Natural killer cell (primary cell): Measurements from ENCODE around the gene ZBTB46. TPM values are rescaled to one million over a fixed set of nuclear protein-coding genes. Genes with fewer than 3 reads are reported as not detected.

ENCODE experiments used
- ATAC-seq, 3 donors: fragments of 150-1000 bp in 2 of 3; fragments of 200-7000 bp in 1 of 3; cut with Tn5 transposase; 1 replicate in 1 of 3; 2 replicates in 2 of 3; pipeline ENCODE4 v1.10.0; 2021; ENCODE audit warnings: mild to moderate bottlenecking in 2 of 3, moderate library complexity in 2 of 3
- DNase-seq, 2 donors: peaks; one replicate each; pipeline versions ENCODE4 v3.0.0 to v3.0.0-alpha.2; 2013 to 2021; ENCODE audit warnings: mixed read lengths in 1 of 2
- H3K27ac ChIP-seq: one replicate; pipeline ENCODE4 v1.5.1; 2013; ENCODE audit warnings: mild to moderate bottlenecking, low read length
- H3K27me3 ChIP-seq: one replicate; pipeline ENCODE4 v1.6.1; 2013; ENCODE audit warnings: low read length; ENCODE audit not compliant: control insufficient read depth, insufficient read depth
- H3K36me3 ChIP-seq: one replicate; pipeline ENCODE4 v1.6.1; 2013; ENCODE audit warnings: low read length; ENCODE audit not compliant: control insufficient read depth, insufficient read depth
- H3K4me1 ChIP-seq: one replicate; pipeline ENCODE4 v1.6.1; 2013; ENCODE audit warnings: low read length; ENCODE audit not compliant: control insufficient read depth, insufficient read depth
- H3K4me3 ChIP-seq: one replicate; pipeline ENCODE4 v1.5.1; 2013; ENCODE audit warnings: low read length
- H3K9me3 ChIP-seq: one replicate; pipeline ENCODE4 v1.6.1; 2013; ENCODE audit warnings: low read length; ENCODE audit not compliant: control insufficient read depth, insufficient read depth
- H3K27ac Mint-ChIP-seq, 2 donors: one replicate each; pipeline ENCODE4 v1.8.0; 2022; ENCODE audit warnings: mild to moderate bottlenecking in 2 of 2, mixed read lengths in 2 of 2, moderate library complexity in 1 of 2
- H3K27me3 Mint-ChIP-seq, 2 donors: one replicate each; pipeline ENCODE4 v1.8.0; 2022; ENCODE audit warnings: low read depth in 2 of 2, mixed read lengths in 2 of 2
- H3K36me3 Mint-ChIP-seq: one replicate; pipeline ENCODE4 v1.8.0; 2022; ENCODE audit warnings: mixed read lengths
- H3K4me1 Mint-ChIP-seq, 2 donors: one replicate each; pipeline ENCODE4 v1.8.0; 2022; ENCODE audit warnings: mixed read lengths in 2 of 2
- H3K4me3 Mint-ChIP-seq: one replicate; pipeline ENCODE4 v1.8.0; 2022; ENCODE audit warnings: mild to moderate bottlenecking, moderate library complexity, mixed read lengths
- H3K9me3 Mint-ChIP-seq, 2 donors: one replicate each; pipeline ENCODE4 v1.8.0; 2022; ENCODE audit warnings: mixed read lengths in 2 of 2
- WGBS: methylation state at CpG from one replicate; pipeline ENCODE4 v1.1.7; 2013; ENCODE audit warnings: missing lambda C conversion rate; ENCODE audit not compliant: insufficient coverage; 5-methylcytosine and 5-hydroxymethylcytosine counted together
- intact Hi-C: fragments of 100-400 bp; cut with micrococcal nuclease; formaldehyde crosslinking; loops from one replicate; pipeline ENCODE4 v1.14.2; 2022
- total RNA-seq, 4 donors: library from RNA; stranded (reverse); fragments of 120-200 nt in 1 of 4; gene quantifications; one replicate each; pipeline versions ENCODE4 v1.2.3 to v1.2.4, GENCODE V29; 2013 to 2022
- TF ChIP-seq, protein P1 (sequence below): fragments of 200-600 bp; IDR thresholded peaks from one replicate; pipeline ENCODE4 v1.8.0; 2022; ENCODE audit warnings: antibody characterized with exemption

Gene ZBTB46
- total RNA-seq, 3 donors from 2014 or later (not counting 1 experiment from before 2014, with no cell fraction given), result 1.1 TPM

DNA sequence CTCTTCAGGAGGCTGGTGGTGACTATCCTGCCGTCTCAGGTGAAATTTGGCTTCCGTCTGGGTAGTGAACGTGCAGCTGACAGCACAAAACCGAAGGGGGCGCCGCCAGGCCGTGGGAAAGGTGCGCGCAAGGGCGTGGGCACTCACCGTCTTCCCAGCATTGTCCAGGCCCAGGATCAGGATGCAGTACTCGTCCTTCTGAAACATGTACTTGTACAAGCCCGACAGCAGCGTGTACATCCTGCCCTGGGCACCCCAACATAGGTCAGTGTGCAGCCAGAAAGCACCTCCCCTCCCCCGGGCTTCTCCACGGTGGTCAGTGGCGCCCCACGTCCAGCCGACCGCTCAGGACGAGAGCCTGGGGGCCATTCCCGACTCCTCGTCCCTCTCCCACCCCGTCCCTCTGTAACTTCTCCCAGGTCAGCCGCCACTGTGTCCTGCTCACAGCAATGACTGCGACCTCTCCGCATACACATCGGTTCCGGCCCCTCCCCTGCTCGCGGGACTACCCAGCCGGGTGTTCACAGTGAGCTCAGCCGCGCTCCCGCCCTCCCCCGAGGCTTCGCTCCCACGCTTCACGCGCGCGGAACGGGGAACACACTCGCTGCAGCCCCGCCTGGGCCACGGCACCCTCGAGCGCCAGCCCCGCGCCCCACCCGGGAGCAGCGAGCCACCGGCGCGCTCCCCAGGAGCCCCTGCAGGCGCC, 124.1 kb downstream of the ZBTB46 start:
- Mint-ChIP-seq H3K4me1 (peaks cover 31 to 39% of the 10 kb centered on the region in 2 donors), H3K36me3 (peaks cover under 1% of the 10 kb centered on the region), H3K27me3 (no peaks in the 10 kb centered on the region), H3K9me3 (no peaks in the 10 kb centered on the region), H3K27ac (peak overlapping the region; percentile 83 to 87), H3K4me3 (peak overlapping the region; percentile 84)
- TF ChIP-seq, protein P1, sequence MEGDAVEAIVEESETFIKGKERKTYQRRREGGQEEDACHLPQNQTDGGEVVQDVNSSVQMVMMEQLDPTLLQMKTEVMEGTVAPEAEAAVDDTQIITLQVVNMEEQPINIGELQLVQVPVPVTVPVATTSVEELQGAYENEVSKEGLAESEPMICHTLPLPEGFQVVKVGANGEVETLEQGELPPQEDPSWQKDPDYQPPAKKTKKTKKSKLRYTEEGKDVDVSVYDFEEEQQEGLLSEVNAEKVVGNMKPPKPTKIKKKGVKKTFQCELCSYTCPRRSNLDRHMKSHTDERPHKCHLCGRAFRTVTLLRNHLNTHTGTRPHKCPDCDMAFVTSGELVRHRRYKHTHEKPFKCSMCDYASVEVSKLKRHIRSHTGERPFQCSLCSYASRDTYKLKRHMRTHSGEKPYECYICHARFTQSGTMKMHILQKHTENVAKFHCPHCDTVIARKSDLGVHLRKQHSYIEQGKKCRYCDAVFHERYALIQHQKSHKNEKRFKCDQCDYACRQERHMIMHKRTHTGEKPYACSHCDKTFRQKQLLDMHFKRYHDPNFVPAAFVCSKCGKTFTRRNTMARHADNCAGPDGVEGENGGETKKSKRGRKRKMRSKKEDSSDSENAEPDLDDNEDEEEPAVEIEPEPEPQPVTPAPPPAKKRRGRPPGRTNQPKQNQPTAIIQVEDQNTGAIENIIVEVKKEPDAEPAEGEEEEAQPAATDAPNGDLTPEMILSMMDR, result no peak
- Histone ChIP-seq H3K27me3 (no peaks in the 10 kb centered on the region), H3K36me3 (peaks cover 30% of the 10 kb centered on the region), H3K4me3 (peak overlapping the region; percentile 40), H3K27ac (peak overlapping the region; percentile 78), H3K9me3 (no peaks in the 10 kb centered on the region), H3K4me1 (peaks cover 33% of the 10 kb centered on the region)
- intact Hi-C loops, result loop anchor here (1.0 to 5.0 kb wide), 3 partner anchors 35 to 158 kb away; partner anchors contain the start of gene TPD52L2
- DNase-seq, result peak; percentile 58 to 81
- WGBS, result 4% methylated on average over 56 of the region's 56 CpGs
- ATAC-seq, result peak; percentile 55 to 68 (median 60)

DNA sequence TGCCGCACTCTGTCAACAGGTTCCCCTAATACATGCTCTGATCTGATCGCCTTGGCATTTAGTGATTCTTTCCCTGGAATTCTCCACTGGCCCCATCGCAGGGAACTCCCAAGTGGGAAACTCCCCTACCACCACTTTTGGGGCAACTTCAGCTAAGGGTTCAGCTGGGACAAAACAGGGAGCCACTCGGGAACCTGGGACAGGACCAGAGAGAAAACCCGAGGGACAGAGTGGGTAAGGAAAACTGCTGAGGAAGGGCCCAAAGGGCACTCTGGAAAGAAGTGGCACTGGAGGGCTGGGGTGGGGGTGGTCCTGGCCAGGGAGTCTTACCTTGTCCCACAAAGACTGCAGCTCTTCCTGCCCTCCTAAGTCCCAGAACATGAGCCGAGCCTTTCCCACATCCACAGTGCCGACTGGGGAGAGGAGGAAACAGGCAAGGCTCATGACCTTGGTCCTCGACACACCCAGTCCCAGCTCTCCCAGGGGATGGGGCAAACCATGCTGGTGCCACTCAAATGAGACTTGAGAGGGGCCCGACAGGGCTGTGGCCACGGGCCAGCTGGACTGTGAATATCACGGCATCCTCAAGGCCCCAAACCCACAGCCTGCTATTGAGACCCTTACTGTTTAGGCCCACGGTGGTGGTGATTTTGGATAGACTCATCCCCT, 124.9 kb downstream of the ZBTB46 start:
- TF ChIP-seq, protein P1, result no peak
- Mint-ChIP-seq H3K36me3 (no peaks in the 10 kb centered on the region), H3K27ac (peak overlapping the region; percentile 83 to 87), H3K27me3 (no peaks in the 10 kb centered on the region), H3K9me3 (no peaks in the 10 kb centered on the region), H3K4me3 (peak overlapping the region; percentile 84), H3K4me1 (peaks cover 28 to 42% of the 10 kb centered on the region in 2 donors)
- no peak overlapping the region for H3K27ac ChIP-seq
- H3K27me3 ChIP-seq, result no peaks in the 10 kb centered on the region
- intact Hi-C loops, result loop anchor here (5.0 kb wide), 1 partner anchor 36 kb away; no protein-coding TSS in a partner anchor
- no peak overlapping the region for H3K4me3 ChIP-seq
- no peaks in the 10 kb centered on the region for H3K9me3 ChIP-seq
- WGBS, result 94% methylated on average over 12 of the region's 12 CpGs
- H3K4me1 ChIP-seq, result peaks cover 42% of the 10 kb centered on the region
- DNase-seq, result no peak
- ATAC-seq, result no peak
- H3K36me3 ChIP-seq, result peaks cover 27% of the 10 kb centered on the region

DNA sequence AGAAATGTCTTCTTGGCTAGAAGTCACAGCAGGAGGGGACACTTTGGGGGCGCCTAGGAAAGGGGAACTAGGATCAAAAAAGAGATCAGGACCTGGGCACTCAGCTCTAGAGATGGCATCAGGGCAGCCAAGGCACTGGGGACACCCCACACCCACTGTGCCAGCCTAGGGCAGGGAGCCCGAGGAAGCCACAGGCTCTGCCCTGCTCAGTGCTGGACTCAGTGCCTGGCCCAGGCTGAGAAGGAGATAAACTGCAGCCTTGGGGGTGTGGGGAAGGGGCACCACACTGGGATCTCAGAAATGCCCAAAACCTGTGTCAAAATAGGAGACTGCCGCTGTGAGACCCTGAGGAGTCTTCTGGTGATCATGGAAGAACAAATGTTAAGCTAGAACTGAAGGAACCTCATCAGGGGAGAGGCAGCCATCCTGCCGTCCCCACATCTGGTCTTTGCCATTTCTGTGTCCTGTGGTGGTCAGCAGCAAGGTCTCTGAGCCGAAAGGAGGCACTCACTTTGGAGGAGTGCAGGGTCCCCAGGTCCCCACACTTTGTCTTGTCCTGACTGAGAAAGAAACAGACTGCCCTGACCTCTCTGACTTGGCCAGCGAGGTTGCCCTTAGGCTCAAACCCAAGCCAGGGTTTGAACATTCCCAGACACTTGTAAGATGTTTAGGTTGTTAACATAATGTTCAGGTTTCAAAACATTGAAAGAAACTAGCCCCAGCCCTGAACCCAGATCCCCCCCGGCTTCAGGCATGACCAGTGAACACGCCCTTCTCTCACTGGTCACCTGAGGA, 125.6 kb downstream of the ZBTB46 start:
- Mint-ChIP-seq H3K4me1 (peaks cover 21 to 35% of the 10 kb centered on the region in 2 donors), H3K9me3 (no peaks in the 10 kb centered on the region), H3K36me3 (no peaks in the 10 kb centered on the region), H3K4me3 (peak overlapping the region; percentile 45), H3K27me3 (no peaks in the 10 kb centered on the region), H3K27ac (peak overlapping the region; percentile 83 to 87)
- no peak for ATAC-seq
- no peak overlapping the region for H3K4me3 ChIP-seq
- intact Hi-C loops, result loop anchor here (5.0 kb wide), 1 partner anchor 37 kb away; no protein-coding TSS in a partner anchor
- TF ChIP-seq, protein P1, result no peak
- no peaks in the 10 kb centered on the region for H3K9me3 ChIP-seq
- H3K36me3 ChIP-seq, result peaks cover 25% of the 10 kb centered on the region
- H3K27me3 ChIP-seq, result no peaks in the 10 kb centered on the region
- no peak for DNase-seq
- H3K27ac ChIP-seq, result no peak overlapping the region
- WGBS, result 97% methylated on average over 8 of the region's 8 CpGs
- peaks cover 42% of the 10 kb centered on the region for H3K4me1 ChIP-seq
